H9 (cell line): ENCODE measurements around the gene UNCX. TPM values are rescaled to one million over a fixed set of nuclear protein-coding genes. Genes with fewer than 3 reads are reported as not detected.

Source experiments
- DNase-seq: peaks from one replicate; pipeline ENCODE4 v3.0.0-alpha.2; 2017
- H2AFZ ChIP-seq: one replicate; pipeline ENCODE4 v1.6.1; 2013; ENCODE audit warnings: mild to moderate bottlenecking, low read length, control low read depth, moderate library complexity
- H2AK5ac ChIP-seq: 2 replicates; pipeline ENCODE4 v1.6.1; 2013; ENCODE audit warnings: low read length, control low read depth, mixed read lengths; ENCODE audit not compliant: insufficient read length
- H2BK120ac ChIP-seq: one replicate; pipeline ENCODE4 v1.6.1; 2013; ENCODE audit warnings: low read depth, mild to moderate bottlenecking, low read length, control low read depth, inconsistent platforms; ENCODE audit not compliant: poor library complexity, severe bottlenecking
- H2BK12ac ChIP-seq: 2 replicates; pipeline ENCODE4 v1.6.1; 2013; ENCODE audit warnings: low read length, control low read depth, mixed read lengths, low read depth; ENCODE audit not compliant: insufficient read length
- H2BK15ac ChIP-seq: 2 replicates; pipeline ENCODE4 v1.6.1; 2013; ENCODE audit warnings: low read depth, low read length, control low read depth
- H2BK20ac ChIP-seq: one replicate; pipeline ENCODE4 v1.6.1; 2013; ENCODE audit warnings: low read depth, mild to moderate bottlenecking, low read length, control low read depth, inconsistent platforms; ENCODE audit not compliant: poor library complexity, severe bottlenecking
- H2BK5ac ChIP-seq: 2 replicates; pipeline ENCODE4 v1.6.1; 2013; ENCODE audit warnings: low read length, control low read depth, mixed read lengths; ENCODE audit not compliant: insufficient read length
- H3K14ac ChIP-seq: 2 replicates; pipeline ENCODE4 v1.6.1; 2013; ENCODE audit warnings: low read length, control low read depth; ENCODE audit not compliant: insufficient read depth
- H3K18ac ChIP-seq: 2 replicates; pipeline ENCODE4 v1.6.1; 2013; ENCODE audit warnings: low read depth, mild to moderate bottlenecking, mixed read lengths, low read length, control low read depth; ENCODE audit not compliant: insufficient read length
- H3K23ac ChIP-seq: 2 replicates; pipeline ENCODE4 v1.6.1; 2013; ENCODE audit warnings: low read length, control low read depth, mixed read lengths, low read depth; ENCODE audit not compliant: insufficient read length
- H3K23me2 ChIP-seq: 2 replicates; pipeline ENCODE4 v1.6.1; 2013; ENCODE audit warnings: low read depth, mild to moderate bottlenecking, mixed read lengths, low read length, control low read depth; ENCODE audit not compliant: insufficient read length, poor library complexity, severe bottlenecking
- H3K27ac ChIP-seq: 2 replicates; pipeline ENCODE4 v1.5.1; 2013; ENCODE audit warnings: low read length, control low read depth, mixed read lengths, low read depth; ENCODE audit not compliant: insufficient read length
- H3K27me3 ChIP-seq: 2 replicates; pipeline ENCODE4 v1.6.1; 2013; ENCODE audit warnings: low read length, control low read depth, inconsistent platforms; ENCODE audit not compliant: insufficient read depth
- H3K4ac ChIP-seq: 2 replicates; pipeline ENCODE4 v1.6.1; 2013; ENCODE audit warnings: low read depth, mild to moderate bottlenecking, control low read depth, inconsistent platforms, low read length, moderate library complexity
- H3K4me1 ChIP-seq: 2 replicates; pipeline ENCODE4 v1.6.1; 2013; ENCODE audit warnings: low read length, control low read depth, inconsistent platforms; ENCODE audit not compliant: insufficient read depth
- H3K4me2 ChIP-seq: 2 replicates; pipeline ENCODE4 v1.6.1; 2013; ENCODE audit warnings: low read length, control low read depth, mixed read lengths; ENCODE audit not compliant: insufficient read length, insufficient read depth
- H3K56ac ChIP-seq: 2 replicates; pipeline ENCODE4 v1.6.1; 2013; ENCODE audit warnings: low read depth, mild to moderate bottlenecking, mixed read lengths, low read length, control low read depth; ENCODE audit not compliant: insufficient read length
- H3K79me1 ChIP-seq: 2 replicates; pipeline ENCODE4 v1.6.1; 2013; ENCODE audit warnings: low read depth, mild to moderate bottlenecking, moderate library complexity, low read length, control low read depth, inconsistent platforms; ENCODE audit not compliant: insufficient read depth, poor library complexity, severe bottlenecking
- H3K79me2 ChIP-seq: 2 replicates; pipeline ENCODE4 v1.6.1; 2013; ENCODE audit warnings: low read length, control low read depth, inconsistent platforms; ENCODE audit not compliant: insufficient read depth
- H3K9ac ChIP-seq: 2 replicates; pipeline ENCODE4 v1.6.1; 2013; ENCODE audit warnings: low read length, control low read depth, mixed read lengths; ENCODE audit not compliant: insufficient read length; ENCODE audit errors: extremely low read depth
- H3K9me3 ChIP-seq: one replicate; pipeline ENCODE4 v1.6.1; 2013; ENCODE audit warnings: low read depth, low read length, inconsistent platforms; ENCODE audit not compliant: control insufficient read depth
- H3T11ph ChIP-seq: one replicate; pipeline ENCODE4 v1.6.1; 2013; ENCODE audit warnings: mild to moderate bottlenecking, low read length, control low read depth, inconsistent platforms
- H4K20me1 ChIP-seq: one replicate; pipeline ENCODE4 v1.6.1; 2013; ENCODE audit not compliant: control insufficient read depth, insufficient read length, insufficient read depth
- H4K5ac ChIP-seq: 2 replicates; pipeline ENCODE4 v1.6.1; 2013; ENCODE audit warnings: low read depth, mild to moderate bottlenecking, mixed read lengths, low read length, control low read depth; ENCODE audit not compliant: insufficient read length
- H4K8ac ChIP-seq: replicated peaks from 2 replicates; pipeline ENCODE4 v1.6.1; 2013; ENCODE audit warnings: low read length, control low read depth, mixed read lengths, low read depth; ENCODE audit not compliant: insufficient read length
- H4K91ac ChIP-seq: 2 replicates; pipeline ENCODE4 v1.6.1; 2013; ENCODE audit warnings: low read depth, mild to moderate bottlenecking, moderate library complexity, mixed read lengths, low read length, control low read depth; ENCODE audit not compliant: insufficient read length
- H3K27ac Mint-ChIP-seq, 3 experiments: 2 replicates in 2 of 3; 3 replicates in 1 of 3; pipeline ENCODE4 v1.8.0; 2020 to 2021; ENCODE audit warnings: mixed read lengths in 3 of 3, mild to moderate bottlenecking in 1 of 3, moderate library complexity in 1 of 3
- H3K27me3 Mint-ChIP-seq: 2 replicates; pipeline ENCODE4 v1.8.0; 2021; ENCODE audit warnings: low read depth, mild to moderate bottlenecking, moderate library complexity, mixed read lengths
- H3K36me3 Mint-ChIP-seq, 3 experiments: 2 replicates in 2 of 3; 3 replicates in 1 of 3; pipeline ENCODE4 v1.8.0; 2020 to 2021; ENCODE audit warnings: low read depth in 3 of 3, mixed read lengths in 3 of 3; ENCODE audit not compliant: insufficient read depth in 1 of 3
- H3K4me1 Mint-ChIP-seq, 2 experiments: 2 replicates each; pipeline ENCODE4 v1.8.0; 2020; ENCODE audit warnings: mixed read lengths in 2 of 2
- H3K4me3 Mint-ChIP-seq, 2 experiments: 2 replicates in 1 of 2; 3 replicates in 1 of 2; pipeline ENCODE4 v1.8.0; 2020 to 2021; ENCODE audit warnings: mild to moderate bottlenecking in 2 of 2, mixed read lengths in 2 of 2, moderate library complexity in 1 of 2
- H3K9me3 Mint-ChIP-seq, 2 experiments: 2 replicates in 1 of 2; 3 replicates in 1 of 2; pipeline ENCODE4 v1.8.0; 2020; ENCODE audit warnings: mild to moderate bottlenecking in 2 of 2, mixed read lengths in 2 of 2, moderate library complexity in 1 of 2
- CTCF ChIP-seq: fragments of 200-600 bp; sonication (generic); conservative IDR thresholded peaks from 3 replicates; pipeline ENCODE4 v1.8.0; 2021; ENCODE audit warnings: antibody characterized with exemption, mild to moderate bottlenecking
- WGBS: extraction: QIAGEN DNeasy Blood & Tissue Kit; methylation state at CpG from one replicate; pipeline ENCODE4 v1.1.7; 2013; ENCODE audit warnings: missing lambda C conversion rate, low lambda C conversion rate, mixed read lengths; ENCODE audit not compliant: insufficient read length; ENCODE audit errors: extremely low coverage; 5-methylcytosine and 5-hydroxymethylcytosine counted together
- total RNA-seq: library from RNA; stranded (reverse); gene quantifications from 2 replicates; pipeline ENCODE4 v1.2.1, GENCODE V29; 2021

UNCX gene
- total RNA-seq, 1 experiment from 2014 or later = not detected

GRCh38 chr7:1200045-1200444 is 32.6 kb upstream of the UNCX start:
- no peak overlapping the region for H3K23ac ChIP-seq
- Mint-ChIP-seq H3K4me3 (no peak overlapping the region), H3K4me1 (no peaks in the 10 kb centered on the region), H3K27me3 (peaks cover 24% of the 10 kb centered on the region), H3K9me3 (peaks cover 0 to 3% of the 10 kb centered on the region in 2 experiments; a peak in 2 of 5 replicates), H3K36me3 (no peaks in the 10 kb centered on the region), H3K27ac (no peak overlapping the region)
- no peak overlapping the region for H2AFZ ChIP-seq
- no peak overlapping the region for H3K18ac ChIP-seq
- H4K8ac ChIP-seq = no peak overlapping the region
- H3K79me2 ChIP-seq = no peaks in the 10 kb centered on the region
- TF ChIP-seq CTCF = no peak
- H2BK5ac ChIP-seq = no peak overlapping the region
- no peak overlapping the region for H2BK20ac ChIP-seq
- no peaks in the 10 kb centered on the region for H3K79me1 ChIP-seq
- no peaks in the 10 kb centered on the region for H3K4me1 ChIP-seq
- no peak overlapping the region for H4K91ac ChIP-seq
- H3K9ac ChIP-seq = no peak overlapping the region
- no peak overlapping the region for H3K4ac ChIP-seq
- H2BK120ac ChIP-seq = no peak overlapping the region
- H3K27me3 ChIP-seq = no peaks in the 10 kb centered on the region
- H2BK12ac ChIP-seq = no peak overlapping the region
- H3K4me2 ChIP-seq = no peak overlapping the region
- no peak overlapping the region for H3K56ac ChIP-seq
- no CpG with 5 or more reads among the region's 19 CpGs for WGBS
- H3K27ac ChIP-seq = no peak overlapping the region
- no peaks in the 10 kb centered on the region for H4K20me1 ChIP-seq
- H2BK15ac ChIP-seq = no peak overlapping the region
- H2AK5ac ChIP-seq = no peak overlapping the region
- no peaks in the 10 kb centered on the region for H3K9me3 ChIP-seq
- no peak overlapping the region for H3K14ac ChIP-seq
- H3T11ph ChIP-seq = no peak overlapping the region
- H4K5ac ChIP-seq = no peak overlapping the region
- H3K23me2 ChIP-seq = no peaks in the 10 kb centered on the region
- DNase-seq = no peak
